Liver (tissue), 3 donors: ENCODE measurements around the gene SMS.

ENCODE experiments used
- ATF3 ChIP-seq: IDR thresholded peaks from 2 replicates; pipeline ENCODE4 v1.6.1; 2016; ENCODE audit warnings: antibody characterized with exemption
- CTCF ChIP-seq: fragments of 150-350 bp; IDR thresholded peaks from 2 replicates; pipeline ENCODE4 v1.5.1; 2017; ENCODE audit warnings: improper control_type of control experiment, low read depth, low read length; ENCODE audit not compliant: missing input control
- EGR1 ChIP-seq, 2 donors: IDR thresholded peaks; 2 replicates each; pipeline ENCODE4 v1.6.1; 2016 to 2018; ENCODE audit warnings: antibody characterized with exemption in 2 of 2, low read depth in 2 of 2
- GABPA ChIP-seq, 2 donors: IDR thresholded peaks in 1 of 2; conservative IDR thresholded peaks in 1 of 2; 2 replicates each; pipeline ENCODE4 v1.6.1; 2016; ENCODE audit warnings: antibody characterized with exemption in 2 of 2, mild to moderate bottlenecking in 1 of 2, moderate library complexity in 1 of 2
- JUND ChIP-seq, 2 donors: IDR thresholded peaks; 2 replicates each; pipeline ENCODE4 v1.6.1; 2016; ENCODE audit warnings: antibody characterized with exemption in 2 of 2
- MAX ChIP-seq: IDR thresholded peaks from 2 replicates; pipeline ENCODE4 v1.6.1; 2016; ENCODE audit warnings: antibody characterized with exemption
- RAD21 ChIP-seq, 2 donors: IDR thresholded peaks; 2 replicates each; pipeline ENCODE4 v1.6.1; 2016; ENCODE audit warnings: antibody characterized with exemption in 2 of 2, mild to moderate bottlenecking in 2 of 2
- REST ChIP-seq: IDR thresholded peaks from 2 replicates; pipeline ENCODE4 v1.6.1; 2016; ENCODE audit warnings: antibody characterized with exemption, mild to moderate bottlenecking
- SP1 ChIP-seq: IDR thresholded peaks from 2 replicates; pipeline ENCODE4 v1.6.1; 2018; ENCODE audit warnings: antibody characterized with exemption, mild to moderate bottlenecking
- TAF1 ChIP-seq: conservative IDR thresholded peaks from 2 replicates; pipeline ENCODE4 v1.6.1; 2016; ENCODE audit warnings: antibody characterized with exemption, mild to moderate bottlenecking
- YY1 ChIP-seq: IDR thresholded peaks from 2 replicates; pipeline ENCODE4 v1.6.1; 2016; ENCODE audit warnings: antibody characterized with exemption, mild to moderate bottlenecking
- ZBTB33 ChIP-seq: IDR thresholded peaks from 2 replicates; pipeline ENCODE4 v1.6.1; 2016; ENCODE audit warnings: antibody characterized with exemption
- donor health status: healthy.
- donor health status: healthy.

GRCh38 chrX:22004866-22005265 is 64.4 kb downstream of the SMS start:
- no peak for TF ChIP-seq MAX
- TF ChIP-seq CTCF = no peak
- no peak for TF ChIP-seq REST
- TF ChIP-seq ATF3 = no peak
- no peak for TF ChIP-seq TAF1
- TF ChIP-seq RAD21 (IDR thresholded peaks at IDR 0.05) = no peak
- no peak for TF ChIP-seq JUND (IDR thresholded peaks at IDR 0.05)
- TF ChIP-seq SP1 = no peak
- no peak for TF ChIP-seq EGR1 (IDR thresholded peaks at IDR 0.05; ENCODE audit: low read depth in 2 of 2)
- TF ChIP-seq GABPA (IDR thresholded peaks at IDR 0.05 in 1 of 2, conservative IDR thresholded peaks at IDR 0.05 in 1 of 2) = no peak
- no peak for TF ChIP-seq ZBTB33
- no peak for TF ChIP-seq YY1
